CD4-positive, alpha-beta T cell treated with Interleukin-21 for 1 hour (primary cell): Measurements from ENCODE around the gene ITFG2.
A peak's percentile ranks its signal among the peaks of the same experiment; 100 is the strongest.
"Not testable (repeated sequence)": the region's sequence is repeated elsewhere in the genome, so short reads cannot be mapped to it uniquely, and the experiment has no call there.

Experiments
- DNase-seq: peaks from one replicate; pipeline ENCODE4 v3.0.0-alpha.2; 2020

ITFG2 gene

GRCh38 chr12:2812290-2813213 lies at the start of gene ITFG2:
TSS of gene ITFG2 (plus strand) at chr12:2812668. CDS start at chr12:2812761, 93 bp downstream.
- peak; percentile 97 for DNase-seq

GRCh38 chr12:2764398-2764797 lies 48.1 kb upstream of the ITFG2 start:
- no peak for DNase-seq

DNA sequence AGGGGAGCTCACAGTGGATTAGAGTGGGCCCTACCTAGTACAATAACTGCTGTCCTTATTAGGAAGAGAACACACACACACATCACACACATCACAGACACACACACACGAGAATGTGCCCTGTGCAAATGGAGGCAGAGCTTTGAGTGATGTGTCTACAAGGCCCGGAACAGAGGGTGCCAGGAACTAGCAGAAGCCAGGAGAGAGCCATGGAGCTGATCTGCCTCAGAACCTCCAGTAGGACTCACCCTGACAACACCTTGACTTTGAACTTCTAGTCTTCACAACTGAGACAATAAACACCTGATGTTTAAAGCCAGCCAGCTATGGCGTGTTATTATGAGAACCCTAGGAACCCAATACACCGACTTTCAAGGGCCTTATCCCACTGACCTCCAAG lies 47.4 kb upstream of the ITFG2 start:
- no peak for DNase-seq

- DNase-seq = no peak
Measured at GRCh38 chr12:2765608-2766007, 46.9 kb upstream of the ITFG2 start.

- no peak for DNase-seq
Measured at GRCh38 chr12:2768224-2768961, 44.1 kb upstream of the ITFG2 start.

GRCh38 chr12:2769866-2770533 lies 42.5 kb upstream of the ITFG2 start:
- no peak for DNase-seq

DNA sequence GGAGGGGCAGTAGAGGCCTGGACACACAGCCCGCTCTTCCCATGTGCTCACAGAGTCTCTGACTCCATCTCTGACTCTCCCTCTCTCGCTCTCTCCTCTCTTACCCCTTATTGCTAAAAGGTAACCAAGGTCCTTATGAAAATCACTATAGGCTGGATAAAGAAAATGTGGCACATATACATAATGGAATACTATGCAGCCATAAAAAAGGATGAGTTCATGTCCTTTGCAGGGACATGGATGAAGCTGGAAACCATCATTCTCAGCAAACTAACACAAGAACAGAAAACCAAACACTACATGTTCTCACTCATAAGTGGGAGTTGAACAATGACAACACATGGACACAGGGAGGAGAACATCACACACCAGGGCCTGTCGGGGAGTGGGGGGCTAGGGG lies 41.9 kb upstream of the ITFG2 start:
- not testable (repeated sequence) for DNase-seq

- no peak for DNase-seq
Measured at GRCh38 chr12:2772370-2772769, 40.1 kb upstream of the ITFG2 start.

DNA sequence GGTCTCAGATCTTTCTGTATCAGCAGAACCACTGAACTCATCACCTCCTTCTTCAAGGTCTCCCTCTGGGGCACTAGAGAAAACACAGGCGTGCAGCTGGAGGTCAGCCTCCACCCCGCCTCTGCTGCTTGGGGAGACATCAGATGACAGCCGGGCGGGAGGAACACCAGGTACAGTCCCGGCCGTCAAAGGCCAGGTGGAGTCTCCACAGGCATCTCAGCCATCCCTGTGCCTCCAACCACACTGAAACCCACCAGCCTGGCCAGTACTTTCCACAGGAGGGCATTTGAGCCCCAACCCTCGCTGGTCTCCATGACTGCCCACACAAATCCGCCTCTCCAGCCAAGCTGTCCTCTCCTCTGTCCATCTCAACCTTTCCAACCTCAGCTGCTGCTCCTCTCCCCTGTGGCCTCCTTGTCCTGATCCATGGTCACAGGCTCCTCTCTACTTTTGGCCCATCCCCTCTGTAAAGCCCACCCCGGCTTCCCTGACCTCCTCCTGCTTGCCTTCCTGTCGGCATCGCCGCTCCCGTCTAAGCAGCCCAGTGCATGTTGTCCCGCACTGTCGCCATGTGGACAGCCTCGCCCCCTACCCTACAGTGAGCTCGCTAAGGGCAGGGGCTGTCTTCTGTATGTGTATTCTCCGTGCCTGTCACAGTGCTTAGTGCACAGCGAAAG lies 39.1 kb upstream of the ITFG2 start:
- DNase-seq = no peak

GRCh38 chr12:2775431-2775830 lies 37.0 kb upstream of the ITFG2 start:
- DNase-seq = no peak

GRCh38 chr12:2776129-2776806 lies 36.2 kb upstream of the ITFG2 start:
- no peak for DNase-seq

GRCh38 chr12:2779281-2779680 lies 33.2 kb upstream of the ITFG2 start:
- DNase-seq = no peak

GRCh38 chr12:2783936-2784600 lies 28.4 kb upstream of the ITFG2 start:
- DNase-seq = peak; percentile 51

- DNase-seq = no peak
Measured at GRCh38 chr12:2785017-2785416, 27.5 kb upstream of the ITFG2 start.

GRCh38 chr12:2791089-2791488 lies 21.4 kb upstream of the ITFG2 start:
- no peak for DNase-seq

- no peak for DNase-seq
Measured at GRCh38 chr12:2792671-2793500, 19.6 kb upstream of the ITFG2 start.

GRCh38 chr12:2793561-2793960 lies 18.9 kb upstream of the ITFG2 start:
- no peak for DNase-seq

GRCh38 chr12:2794191-2794735 lies 18.2 kb upstream of the ITFG2 start:
- peak; percentile 18 for DNase-seq

DNA sequence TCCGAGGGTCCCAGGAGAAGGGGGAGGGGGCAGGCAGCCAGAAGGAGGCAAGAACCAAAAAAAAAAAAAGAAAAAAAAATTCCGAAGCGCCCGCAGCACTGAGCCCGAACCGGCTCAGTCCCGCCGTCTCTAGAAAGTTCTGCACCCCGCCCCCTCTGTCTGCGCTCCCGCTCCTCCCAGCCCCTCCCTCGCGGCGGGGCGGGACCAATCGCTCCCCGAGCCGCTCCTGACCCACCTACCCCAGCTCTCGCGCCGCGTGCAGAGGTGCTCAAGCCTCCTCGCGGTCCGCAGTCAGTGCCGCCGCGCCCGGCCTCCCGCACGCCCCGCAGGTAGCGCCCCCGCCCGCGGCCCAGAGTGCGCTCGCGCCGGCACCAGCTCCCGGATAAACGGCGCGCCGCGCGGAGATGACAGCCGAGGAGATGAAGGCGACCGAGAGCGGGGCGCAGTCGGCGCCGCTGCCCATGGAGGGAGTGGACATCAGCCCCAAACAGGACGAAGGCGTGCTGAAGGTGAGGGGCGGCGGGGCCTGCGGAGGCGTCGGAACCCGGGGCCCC lies 17.7 kb upstream of the ITFG2 start, which contains the start of gene FKBP4:
Gene FKBP4, plus strand, starts transcription at position 235 of the 554 bp plus-strand sequence. Its CDS starts 170 bp downstream, at position 405.
- peak; percentile 92 for DNase-seq
